Astrocyte of the cerebellum (primary cell): ENCODE results near the gene ZNF678.
"Not testable (repeated sequence)": the region's sequence is repeated elsewhere in the genome, so short reads cannot be mapped to it uniquely, and the experiment has no call there.

Experiments
- DNase-seq: peaks from one replicate; pipeline ENCODE4 v3.0.0-alpha.2; 2011; ENCODE audit warnings: low read depth
- H3K4me3 ChIP-seq: 2 replicates; pipeline ENCODE4 v1.5.1; 2011; ENCODE audit warnings: mild to moderate bottlenecking, low read depth, low read length, moderate library complexity
- CTCF ChIP-seq: IDR thresholded peaks from 2 replicates; pipeline ENCODE4 v1.5.1; 2012; ENCODE audit warnings: low read length, low read depth, moderate library complexity, mild to moderate bottlenecking; ENCODE audit errors: missing control alignments
- in situ Hi-C: cut with HindIII; loops from 2 replicates; pipeline ENCODE4 v1.10.0; 2017; ENCODE audit warnings: low sequenced_read_pairs

Gene ZNF678

GRCh38 chr1:227572752-227573151 is 9.4 kb downstream of the ZNF678 start:
- no peak for DNase-seq
- TF ChIP-seq CTCF: no peak
- no peak overlapping the region for H3K4me3 ChIP-seq
- in situ Hi-C loops: no loop called here

GRCh38 chr1:227574926-227575325 is 11.6 kb downstream of the ZNF678 start:
- TF ChIP-seq CTCF: no peak
- H3K4me3 ChIP-seq: no peak overlapping the region
- no peak for DNase-seq
- in situ Hi-C loops: no loop called here

- TF ChIP-seq CTCF: no peak
- H3K4me3 ChIP-seq: no peak overlapping the region
- no peak for DNase-seq
- in situ Hi-C loops: no loop called here
Observed at GRCh38 chr1:227576189-227576588, 12.8 kb downstream of the ZNF678 start.

- no peak overlapping the region for H3K4me3 ChIP-seq
- no peak for DNase-seq
- no peak for TF ChIP-seq CTCF
- in situ Hi-C loops: no loop called here
Observed at GRCh38 chr1:227577500-227577899, 14.1 kb downstream of the ZNF678 start.

GRCh38 chr1:227583354-227583753 is 20.0 kb downstream of the ZNF678 start:
- TF ChIP-seq CTCF: no peak
- DNase-seq: no peak
- no peak overlapping the region for H3K4me3 ChIP-seq
- in situ Hi-C loops: no loop called here

- in situ Hi-C loops: no loop called here
- DNase-seq: no peak
- H3K4me3 ChIP-seq: no peak overlapping the region
- TF ChIP-seq CTCF: no peak
Observed at GRCh38 chr1:227586733-227587132, 23.4 kb downstream of the ZNF678 start.

GRCh38 chr1:227587968-227588367 is 24.6 kb downstream of the ZNF678 start:
- H3K4me3 ChIP-seq: no peak overlapping the region
- in situ Hi-C loops: no loop called here
- no peak for DNase-seq
- no peak for TF ChIP-seq CTCF

- in situ Hi-C loops: not testable (repeated sequence)
Observed at GRCh38 chr1:227588769-227589168, 25.4 kb downstream of the ZNF678 start.

GRCh38 chr1:227589777-227590176 is 26.4 kb downstream of the ZNF678 start:
- H3K4me3 ChIP-seq, in situ Hi-C loops, DNase-seq: not testable (repeated sequence)

More at GRCh38 chr1:227588769-227589168, 25.4 kb downstream of the ZNF678 start:
- H3K4me3 ChIP-seq, DNase-seq: not testable (repeated sequence)

GRCh38 chr1:227596222-227596621 is 32.9 kb downstream of the ZNF678 start:
- DNase-seq, H3K4me3 ChIP-seq, in situ Hi-C loops: not testable (repeated sequence)
